Astrocyte of the cerebellum (primary cell): ENCODE data around the gene COL27A1.
"Not testable (repeated sequence)": the region's sequence is repeated elsewhere in the genome, so short reads cannot be mapped to it uniquely, and the experiment has no call there.

Source experiments
- DNase-seq: peaks from one replicate; pipeline ENCODE4 v3.0.0-alpha.2; 2011; ENCODE audit warnings: low read depth
- H3K4me3 ChIP-seq: 2 replicates; pipeline ENCODE4 v1.5.1; 2011; ENCODE audit warnings: mild to moderate bottlenecking, low read depth, low read length, moderate library complexity
- in situ Hi-C: cut with HindIII; loops from 2 replicates; pipeline ENCODE4 v1.10.0; 2017; ENCODE audit warnings: low sequenced_read_pairs
- TF ChIP-seq, protein P1 (sequence below): IDR thresholded peaks from 2 replicates; pipeline ENCODE4 v1.5.1; 2012; ENCODE audit warnings: low read length, low read depth, moderate library complexity, mild to moderate bottlenecking; ENCODE audit errors: missing control alignments

Gene COL27A1

DNA sequence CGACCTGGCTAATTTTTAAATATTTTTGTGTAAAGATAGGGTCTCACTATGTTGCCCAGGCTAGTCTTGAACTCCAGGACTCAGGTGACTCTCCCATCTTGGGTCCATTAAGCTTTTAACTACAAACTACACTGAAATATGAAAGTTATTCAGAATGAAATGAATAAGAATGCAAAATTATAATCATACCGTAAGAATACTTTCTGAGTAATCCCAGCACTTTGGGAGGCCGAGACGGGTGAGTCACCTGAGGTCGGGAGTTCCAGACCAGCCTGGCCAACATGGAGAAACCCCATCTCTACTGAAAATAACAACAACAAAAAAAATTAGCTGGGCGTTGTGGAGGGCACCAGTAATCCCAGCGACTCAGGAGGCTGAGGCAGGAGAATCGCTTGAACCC, 166.4 kb downstream of the COL27A1 start:
- no peak overlapping the region for H3K4me3 ChIP-seq
- in situ Hi-C loops = no loop called here
- TF ChIP-seq, protein P1, sequence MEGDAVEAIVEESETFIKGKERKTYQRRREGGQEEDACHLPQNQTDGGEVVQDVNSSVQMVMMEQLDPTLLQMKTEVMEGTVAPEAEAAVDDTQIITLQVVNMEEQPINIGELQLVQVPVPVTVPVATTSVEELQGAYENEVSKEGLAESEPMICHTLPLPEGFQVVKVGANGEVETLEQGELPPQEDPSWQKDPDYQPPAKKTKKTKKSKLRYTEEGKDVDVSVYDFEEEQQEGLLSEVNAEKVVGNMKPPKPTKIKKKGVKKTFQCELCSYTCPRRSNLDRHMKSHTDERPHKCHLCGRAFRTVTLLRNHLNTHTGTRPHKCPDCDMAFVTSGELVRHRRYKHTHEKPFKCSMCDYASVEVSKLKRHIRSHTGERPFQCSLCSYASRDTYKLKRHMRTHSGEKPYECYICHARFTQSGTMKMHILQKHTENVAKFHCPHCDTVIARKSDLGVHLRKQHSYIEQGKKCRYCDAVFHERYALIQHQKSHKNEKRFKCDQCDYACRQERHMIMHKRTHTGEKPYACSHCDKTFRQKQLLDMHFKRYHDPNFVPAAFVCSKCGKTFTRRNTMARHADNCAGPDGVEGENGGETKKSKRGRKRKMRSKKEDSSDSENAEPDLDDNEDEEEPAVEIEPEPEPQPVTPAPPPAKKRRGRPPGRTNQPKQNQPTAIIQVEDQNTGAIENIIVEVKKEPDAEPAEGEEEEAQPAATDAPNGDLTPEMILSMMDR = no peak
- DNase-seq = no peak

DNA sequence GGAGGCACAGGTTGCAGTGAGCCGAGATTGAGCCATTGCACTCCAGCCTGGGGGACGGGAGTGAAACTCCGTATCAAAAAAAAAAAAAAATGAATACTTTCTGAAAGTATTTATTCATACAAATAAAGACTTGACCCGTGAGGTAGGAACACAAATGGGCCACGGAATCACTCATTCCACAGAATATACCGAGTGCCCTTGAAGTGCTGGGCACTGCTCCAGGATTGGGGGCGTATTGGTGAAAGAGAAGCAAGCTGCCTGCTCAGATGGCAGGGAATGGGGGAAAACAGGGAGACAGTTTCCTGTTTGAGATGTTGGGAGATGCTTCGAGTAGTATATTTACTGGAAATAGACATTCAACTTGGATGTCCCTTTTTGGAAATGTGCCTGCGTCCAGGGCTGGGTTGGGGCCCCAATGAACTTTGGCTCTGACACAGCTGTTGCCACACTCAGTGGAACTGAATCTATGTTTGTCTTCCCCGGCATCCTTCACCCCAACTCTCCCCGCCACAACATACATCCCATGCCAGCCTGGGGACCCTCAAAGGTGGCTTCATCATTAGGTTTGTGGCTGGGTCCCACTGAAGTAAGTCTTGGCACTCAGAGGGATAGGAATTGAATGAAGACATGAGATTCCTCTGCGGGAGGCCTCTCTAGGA, 167.0 kb downstream of the COL27A1 start:
- H3K4me3 ChIP-seq, in situ Hi-C loops, DNase-seq: not testable (repeated sequence)

DNA sequence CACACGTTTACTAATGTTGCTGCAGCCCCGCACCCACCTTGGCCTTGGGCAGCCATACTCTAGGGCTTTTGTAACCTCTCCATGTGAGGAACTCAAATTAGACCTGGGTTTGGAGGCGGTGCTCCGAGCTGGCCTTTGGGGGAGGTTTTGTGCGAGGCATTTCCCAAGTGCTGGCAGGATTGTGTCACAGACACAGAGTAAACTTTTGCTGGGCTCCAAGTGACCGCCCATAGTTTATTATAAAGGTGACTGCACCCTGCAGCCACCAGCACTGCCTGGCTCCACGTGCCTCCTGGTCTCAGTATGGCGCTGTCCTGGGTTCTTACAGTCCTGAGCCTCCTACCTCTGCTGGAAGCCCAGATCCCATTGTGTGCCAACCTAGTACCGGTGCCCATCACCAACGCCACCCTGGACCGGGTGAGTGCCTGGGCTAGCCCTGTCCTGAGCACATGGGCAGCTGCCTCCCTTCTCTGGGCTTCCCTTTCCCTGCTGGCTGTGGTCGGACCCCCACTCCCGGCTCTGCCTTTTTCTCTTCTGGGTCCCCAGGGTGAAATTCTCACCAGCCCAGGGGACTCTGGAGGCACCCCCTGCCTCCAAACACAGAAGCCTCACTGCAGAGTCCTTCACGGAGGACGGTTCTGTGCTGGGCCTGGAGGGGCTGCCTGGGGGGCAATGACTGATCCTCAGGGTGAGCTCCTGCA, 167.6 kb downstream of the COL27A1 start, which contains the start of gene ORM1:
ORM1 (plus strand) TSS at position 268 of the 701 bp plus-strand sequence; CDS start at position 304, 36 bp downstream.
- DNase-seq, H3K4me3 ChIP-seq, in situ Hi-C loops: not testable (repeated sequence)

DNA sequence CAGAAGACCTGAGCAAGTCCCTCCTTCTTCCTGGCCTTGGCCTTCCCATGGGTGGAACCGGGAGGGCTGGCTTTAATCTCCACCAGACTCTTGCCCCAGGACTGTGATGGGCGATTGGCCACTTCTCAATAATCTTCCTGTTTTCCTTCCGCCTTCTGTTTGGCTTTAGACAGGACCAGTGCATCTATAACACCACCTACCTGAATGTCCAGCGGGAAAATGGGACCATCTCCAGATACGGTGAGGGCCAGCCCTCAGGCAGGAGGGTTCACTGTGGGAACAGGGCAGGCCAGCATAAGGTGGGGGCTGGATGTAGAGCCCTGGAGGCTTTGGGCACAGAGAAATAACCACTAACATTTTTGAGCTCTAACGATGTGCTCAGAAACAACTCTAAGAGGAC, 168.5 kb downstream of the COL27A1 start:
- in situ Hi-C loops, H3K4me3 ChIP-seq, DNase-seq: not testable (repeated sequence)

DNA sequence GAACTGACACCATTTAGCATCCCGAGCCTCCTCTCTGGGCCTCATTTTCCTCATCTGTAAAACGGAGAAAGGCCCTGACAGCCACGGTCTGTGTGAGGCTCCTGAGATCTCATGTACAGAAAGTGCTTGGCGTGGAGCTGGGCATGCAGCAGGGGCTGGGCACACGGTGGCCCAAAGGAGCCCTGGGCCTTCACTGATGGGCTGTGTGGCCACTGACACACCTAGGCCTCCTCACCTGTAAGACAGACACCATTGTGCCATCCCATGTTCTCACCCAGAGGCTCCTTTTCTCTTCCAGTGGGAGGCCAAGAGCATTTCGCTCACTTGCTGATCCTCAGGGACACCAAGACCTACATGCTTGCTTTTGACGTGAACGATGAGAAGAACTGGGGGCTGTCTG, 169.2 kb downstream of the COL27A1 start:
- TF ChIP-seq, protein P1 = no peak
- H3K4me3 ChIP-seq = no peak overlapping the region
- in situ Hi-C loops = no loop called here
- DNase-seq = no peak

DNA sequence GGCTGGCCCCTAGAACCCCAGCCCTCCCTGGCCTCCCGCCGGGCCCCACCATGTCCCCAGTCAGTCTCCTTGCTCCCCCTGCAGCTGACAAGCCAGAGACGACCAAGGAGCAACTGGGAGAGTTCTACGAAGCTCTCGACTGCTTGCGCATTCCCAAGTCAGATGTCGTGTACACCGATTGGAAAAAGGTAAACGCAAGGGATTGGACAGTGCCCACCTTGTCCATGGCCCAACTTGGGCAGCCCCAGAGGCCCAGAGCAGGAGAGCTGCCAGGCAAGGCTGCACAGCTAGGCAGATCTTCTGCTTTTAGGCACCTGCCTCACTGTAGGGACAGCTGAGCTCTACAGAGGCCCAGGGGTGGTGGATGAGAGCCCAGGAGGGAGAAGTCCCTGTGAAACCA, 169.6 kb downstream of the COL27A1 start:
- H3K4me3 ChIP-seq, in situ Hi-C loops, DNase-seq: not testable (repeated sequence)

DNA sequence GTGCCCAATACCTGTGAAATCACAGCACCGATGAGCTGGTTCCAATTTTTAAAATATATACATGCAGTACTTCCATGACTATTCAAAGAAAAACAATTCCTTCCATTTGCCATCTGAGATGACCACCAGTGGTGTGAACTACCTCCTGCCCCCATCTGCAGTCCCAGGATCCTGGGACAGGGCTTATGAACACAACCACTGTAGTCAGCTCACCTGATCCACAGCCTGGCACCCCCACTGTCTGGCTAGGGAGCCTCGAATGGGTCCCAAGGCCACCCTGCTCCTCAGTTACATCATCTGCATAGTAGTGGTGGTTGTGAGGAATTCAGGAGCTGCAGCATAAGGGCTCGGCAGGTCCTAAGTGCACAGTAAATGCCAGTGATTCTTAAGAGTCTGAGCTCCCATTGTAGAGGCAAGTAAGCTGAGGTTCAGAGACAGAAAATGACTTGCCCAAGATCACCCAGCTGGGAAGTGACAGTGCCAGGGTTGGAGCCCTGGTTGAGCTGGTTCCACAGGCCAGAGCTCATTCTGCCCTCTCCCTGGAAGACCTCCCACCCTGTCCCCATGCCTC, 170.4 kb downstream of the COL27A1 start:
- DNase-seq, H3K4me3 ChIP-seq, in situ Hi-C loops: not testable (repeated sequence)

DNA sequence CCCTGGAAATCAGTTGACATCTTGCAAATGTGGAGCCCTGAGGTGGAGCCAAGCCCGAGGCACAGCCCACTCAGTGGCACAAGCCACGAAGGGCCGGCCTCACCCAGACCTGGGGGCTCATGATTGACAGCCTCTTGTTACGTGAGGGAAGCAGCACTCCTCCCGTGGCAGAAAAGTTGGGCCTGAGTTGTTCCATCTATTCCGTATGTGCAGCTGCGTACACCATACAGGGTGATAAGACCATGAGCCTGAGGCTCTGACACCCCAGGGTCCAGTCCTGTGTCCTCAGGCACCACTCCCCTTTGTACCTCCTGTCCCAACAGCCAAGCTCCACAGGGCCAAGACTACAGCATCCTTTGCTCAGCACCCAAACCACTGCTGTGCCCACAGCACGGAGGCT, 172.4 kb downstream of the COL27A1 start:
- in situ Hi-C loops = no loop called here
- TF ChIP-seq, protein P1 = no peak
- no peak overlapping the region for H3K4me3 ChIP-seq
- no peak for DNase-seq

DNA sequence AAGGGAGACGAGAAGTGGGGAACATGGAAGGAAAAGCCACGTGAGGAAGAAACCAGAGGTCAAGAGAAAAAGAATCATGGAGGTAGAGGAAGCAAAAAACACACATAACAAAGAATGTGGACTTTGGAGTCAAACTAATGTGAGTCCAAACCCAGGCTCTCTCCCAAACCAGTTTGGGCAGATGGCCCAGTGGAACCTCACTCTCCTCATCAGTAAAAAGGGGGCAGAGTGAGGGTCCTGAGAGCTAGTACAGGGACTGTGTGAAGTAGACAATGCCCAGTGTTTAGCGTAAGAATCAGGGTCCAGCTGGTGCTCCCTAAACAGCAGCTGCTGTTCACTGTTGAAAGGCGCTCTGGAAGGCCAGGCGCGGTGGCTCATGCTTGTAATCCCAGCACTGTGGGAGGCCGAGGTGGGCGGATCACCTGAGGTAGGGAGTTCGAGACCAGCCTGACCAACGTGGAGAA, 173.1 kb downstream of the COL27A1 start:
- DNase-seq, in situ Hi-C loops: not testable (repeated sequence)

DNA sequence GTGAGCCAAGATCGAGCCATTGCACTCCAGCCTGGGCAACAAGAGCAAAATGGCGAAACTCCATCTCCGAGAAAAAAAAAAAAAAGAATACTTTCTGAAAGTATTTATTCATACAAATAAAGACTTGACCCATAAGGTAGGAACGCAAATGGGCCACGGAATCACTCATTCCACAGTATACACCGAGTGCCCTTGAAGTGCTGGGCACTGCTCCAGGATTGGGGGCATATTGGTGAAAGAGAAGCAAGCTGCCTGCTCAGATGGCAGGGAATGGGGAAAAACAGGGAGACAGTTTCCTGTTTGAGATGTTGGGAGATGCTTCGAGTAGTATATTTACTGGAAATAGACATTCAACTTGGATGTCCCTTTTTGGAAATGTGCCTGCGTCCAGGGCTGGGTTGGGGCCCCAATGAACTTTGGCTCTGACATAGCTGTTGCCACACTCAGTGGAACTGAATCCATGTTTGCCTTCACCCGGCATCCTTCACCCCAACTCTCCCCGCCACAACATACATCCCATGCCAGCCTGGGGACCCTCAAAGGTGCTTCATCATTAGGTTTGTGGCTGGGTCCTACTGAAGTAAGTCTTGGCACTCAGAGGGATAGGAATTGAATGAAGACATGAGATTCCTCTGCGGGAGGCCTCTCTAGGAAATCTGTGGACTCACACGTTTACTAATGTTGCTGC, 173.7 kb downstream of the COL27A1 start:
- in situ Hi-C loops, DNase-seq, H3K4me3 ChIP-seq: not testable (repeated sequence)

More for the DNA sequence above, 173.1 kb downstream of the COL27A1 start:
- H3K4me3 ChIP-seq = not testable (repeated sequence)

DNA sequence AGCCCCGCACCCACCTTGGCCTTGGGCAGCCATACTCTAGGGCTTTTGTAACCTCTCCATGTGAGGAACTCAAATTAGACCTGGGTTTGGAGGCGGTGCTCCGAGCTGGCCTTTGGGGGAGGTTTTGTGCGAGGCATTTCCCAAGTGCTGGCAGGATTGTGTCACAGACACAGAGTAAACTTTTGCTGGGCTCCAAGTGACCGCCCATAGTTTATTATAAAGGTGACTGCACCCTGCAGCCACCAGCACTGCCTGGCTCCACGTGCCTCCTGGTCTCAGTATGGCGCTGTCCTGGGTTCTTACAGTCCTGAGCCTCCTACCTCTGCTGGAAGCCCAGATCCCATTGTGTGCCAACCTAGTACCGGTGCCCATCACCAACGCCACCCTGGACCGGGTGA, 174.3 kb downstream of the COL27A1 start, which contains the start of gene ORM2:
ORM2 (plus strand) TSS at position 245 of the 398 bp plus-strand sequence; CDS start at position 281, 36 bp downstream.
- H3K4me3 ChIP-seq, DNase-seq, in situ Hi-C loops: not testable (repeated sequence)
